ENCODE measurements around the gene C10orf53.
"Not testable (repeated sequence)": the region's sequence is repeated elsewhere in the genome, so short reads cannot be mapped to it uniquely, and the experiment has no call there.

Gene C10orf53

GRCh38 chr10:49688920-49689319, 9.5 kb downstream of the C10orf53 start:
- no peak for DNase-seq

DNA sequence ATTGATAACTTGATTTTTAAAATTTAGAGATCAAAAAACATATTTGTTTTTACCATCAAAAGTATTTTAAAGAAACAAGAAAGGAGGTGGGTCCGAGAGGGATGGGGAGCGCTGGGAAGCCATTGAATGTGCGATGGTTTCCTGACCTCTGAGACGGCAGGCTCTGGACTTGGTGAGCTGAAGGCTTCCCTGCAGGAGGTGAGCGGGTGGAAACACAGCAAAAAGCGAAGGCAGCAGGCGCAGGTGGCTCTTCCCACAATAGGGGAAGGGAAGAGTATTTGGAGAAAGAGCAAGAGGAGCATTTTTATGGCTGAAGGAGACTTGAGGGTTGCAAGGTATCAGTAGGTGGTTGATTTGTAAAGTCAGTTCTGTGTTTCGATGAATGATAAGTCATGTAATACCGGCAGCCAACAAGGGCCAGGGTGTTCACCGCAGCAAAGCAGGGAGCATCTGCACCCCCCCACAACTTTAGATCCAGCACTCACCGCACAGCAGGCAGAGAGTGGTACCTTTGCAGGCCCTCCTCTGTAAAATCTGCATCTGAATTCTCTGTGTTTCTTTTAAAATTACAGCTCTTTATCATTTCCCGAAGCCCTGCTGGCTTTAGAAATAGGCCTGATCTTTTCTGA, 10.5 kb downstream of the C10orf53 start:
- DNase-seq = no peak

- no peak for DNase-seq
Observed at GRCh38 chr10:49690698-49691356, 11.4 kb downstream of the C10orf53 start.

- no peak for DNase-seq
Observed at GRCh38 chr10:49691588-49691987, 12.1 kb downstream of the C10orf53 start.

DNA sequence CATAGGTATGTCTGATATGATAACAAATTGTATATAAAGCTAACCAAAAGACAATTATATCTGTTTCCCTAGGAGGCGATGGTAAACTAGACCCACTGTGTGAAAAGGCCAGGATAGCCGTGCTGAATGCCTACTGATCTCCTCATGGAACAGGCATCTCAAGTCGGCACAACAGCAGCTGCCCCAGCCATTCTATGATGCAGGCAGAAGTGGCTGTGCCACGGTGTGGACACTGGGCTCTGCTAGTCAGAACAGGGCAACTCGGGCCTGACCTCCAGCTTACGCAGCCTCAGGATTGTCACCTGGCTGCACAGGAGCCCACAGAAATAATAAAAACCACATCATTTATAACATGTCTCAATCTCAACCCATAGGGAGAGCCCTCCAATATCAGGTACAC, 15.0 kb downstream of the C10orf53 start:
- DNase-seq = no peak

DNA sequence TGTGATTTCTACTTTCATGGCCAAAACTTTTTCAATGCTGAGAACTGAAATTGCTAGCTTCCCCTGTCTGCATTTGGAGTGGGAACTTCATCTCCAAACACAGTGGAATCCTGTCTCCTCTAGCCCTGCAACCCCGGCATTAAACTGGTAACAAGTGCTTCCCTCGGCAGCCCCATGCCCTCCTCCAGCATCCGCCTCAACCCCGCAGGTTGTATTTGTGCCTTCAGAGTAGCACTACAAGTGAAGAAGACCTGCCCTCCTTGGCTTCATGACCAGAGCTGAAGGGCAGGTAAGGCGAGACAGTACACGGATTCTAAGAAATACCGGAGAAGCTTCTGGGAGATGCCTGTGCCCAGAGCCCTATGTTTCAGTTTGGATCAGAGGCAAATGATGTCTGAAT, 16.9 kb downstream of the C10orf53 start:
- DNase-seq = no peak

GRCh38 chr10:49698679-49699078, 19.2 kb downstream of the C10orf53 start:
- no peak for DNase-seq

DNA sequence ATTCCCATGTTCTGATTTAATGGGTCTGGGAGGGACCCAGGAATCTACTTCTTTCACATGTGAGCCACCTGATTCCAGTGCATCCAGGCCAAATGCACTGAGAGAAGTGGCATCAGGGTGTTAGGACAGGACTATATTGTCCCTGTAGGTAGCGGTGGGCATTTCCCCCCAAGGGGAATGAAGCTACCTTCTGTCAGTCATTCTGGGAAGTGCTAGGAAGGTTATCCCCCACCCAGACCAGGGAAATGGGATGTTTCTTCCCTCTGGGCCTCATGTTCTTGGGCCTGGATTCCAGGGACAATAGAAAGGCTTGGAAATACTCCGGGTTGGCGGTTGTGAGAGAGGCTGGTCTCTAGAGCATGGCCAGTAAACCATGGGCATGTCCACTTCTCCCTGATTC, 20.8 kb downstream of the C10orf53 start:
- DNase-seq = no peak

- DNase-seq = peak; percentile 36
Observed at GRCh38 chr10:49700997-49701396, 21.5 kb downstream of the C10orf53 start.

GRCh38 chr10:49707585-49707984, 28.1 kb downstream of the C10orf53 start:
- no peak for DNase-seq

GRCh38 chr10:49709934-49710333, 30.5 kb downstream of the C10orf53 start:
- DNase-seq = no peak

GRCh38 chr10:49710966-49711365, 31.5 kb downstream of the C10orf53 start:
- no peak for DNase-seq

DNA sequence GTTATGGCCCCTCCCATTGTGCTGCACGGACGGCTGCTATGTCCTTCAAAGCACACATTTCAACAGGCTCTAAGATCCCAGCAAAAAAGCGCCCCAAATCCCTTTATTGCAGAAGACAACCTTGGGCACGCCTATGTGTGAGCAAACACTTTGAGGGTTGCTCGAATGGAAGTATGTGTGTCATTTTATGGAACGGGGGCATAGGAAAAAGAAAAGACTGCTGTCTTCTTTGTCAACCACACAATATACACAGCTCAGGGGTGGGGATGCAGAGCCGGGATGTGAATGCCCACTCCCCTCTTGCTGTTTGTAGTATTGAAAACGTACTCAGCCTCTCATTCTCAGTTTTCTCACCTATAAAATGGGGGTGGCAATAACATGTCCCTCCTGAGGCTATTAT, 32.0 kb downstream of the C10orf53 start:
- DNase-seq = no peak

DNA sequence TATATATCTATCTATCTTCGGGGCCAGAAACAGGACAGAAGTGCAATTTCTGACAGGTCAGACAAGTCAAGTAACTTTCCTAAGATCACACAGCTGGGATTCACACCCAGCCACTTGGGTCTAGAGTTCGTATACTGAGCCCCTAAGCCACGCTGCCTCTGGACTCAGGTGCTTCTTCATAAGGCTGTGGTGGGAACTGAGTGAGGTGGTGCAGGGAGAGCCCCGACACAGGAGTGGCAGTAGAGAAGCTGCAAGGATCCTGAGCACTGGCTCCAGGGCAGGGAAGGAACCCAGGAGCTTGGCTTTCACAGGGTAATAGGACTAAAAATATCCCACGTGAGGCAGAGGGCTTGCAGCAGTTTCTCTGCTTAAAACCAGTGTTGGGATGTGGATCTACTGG, 33.8 kb downstream of the C10orf53 start:
- no peak for DNase-seq

DNA sequence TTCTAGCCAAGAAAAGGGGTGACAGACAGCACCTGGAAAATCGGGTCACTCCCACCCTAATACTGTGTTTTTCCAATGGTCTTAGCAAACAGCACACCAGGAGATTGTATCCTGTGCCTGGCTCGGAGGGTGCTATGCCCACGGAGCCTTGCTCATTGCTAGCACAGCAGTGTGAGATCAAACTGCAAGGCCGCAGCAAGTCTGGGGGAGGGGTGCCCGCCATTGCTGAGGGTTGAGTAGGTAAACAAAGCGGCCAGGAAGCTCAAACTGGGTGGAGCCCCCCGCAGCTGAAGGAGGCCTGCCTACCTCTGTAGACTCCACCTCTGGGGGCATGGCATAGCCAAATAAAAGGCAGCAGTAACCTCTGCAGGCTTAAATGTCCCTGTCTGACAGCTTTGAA, 35.7 kb downstream of the C10orf53 start:
- DNase-seq = not testable (repeated sequence)

- no peak for DNase-seq
Observed at GRCh38 chr10:49726593-49726992, 47.1 kb downstream of the C10orf53 start.

GRCh38 chr10:49733866-49734265, 54.4 kb downstream of the C10orf53 start:
- DNase-seq = no peak

GRCh38 chr10:49734676-49735075, 55.2 kb downstream of the C10orf53 start:
- DNase-seq = no peak

- no peak for DNase-seq
Observed at GRCh38 chr10:49735161-49735560, 55.7 kb downstream of the C10orf53 start.

- no peak for DNase-seq
Observed at GRCh38 chr10:49735848-49736563, 56.6 kb downstream of the C10orf53 start.

DNA sequence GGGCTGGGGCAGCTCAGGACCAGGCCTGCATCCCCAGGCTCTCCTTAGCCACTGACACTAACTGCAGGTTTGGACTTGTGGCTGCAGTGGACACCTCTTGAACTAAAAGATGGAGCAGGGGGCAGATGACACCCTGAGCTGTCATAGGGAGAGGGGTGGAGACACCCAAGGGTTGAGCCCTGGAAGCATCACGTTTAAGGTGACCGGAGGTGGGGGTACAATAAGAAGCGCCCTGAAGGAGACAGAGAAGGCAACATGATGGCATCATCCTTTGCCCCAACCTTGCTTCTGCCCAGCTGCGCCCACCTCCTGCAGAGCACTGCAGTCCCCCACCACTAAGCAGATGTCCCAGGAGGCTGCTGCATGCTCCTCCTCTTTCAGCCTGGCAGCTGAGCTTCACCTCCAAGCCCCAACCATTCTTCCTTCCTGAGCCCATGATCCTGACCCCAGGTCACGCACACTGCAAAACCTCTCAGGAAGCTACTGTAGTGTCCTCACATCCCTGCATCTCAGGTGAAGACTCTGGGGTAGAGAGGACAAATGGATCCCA, 57.2 kb downstream of the C10orf53 start:
- no peak for DNase-seq

GRCh38 chr10:49737474-49738201, 58.2 kb downstream of the C10orf53 start:
- DNase-seq = no peak

Data from NCI-H82 (cell line).